HUDEP-2 (cell line): ENCODE measurements around the gene SMAP2.
"Not testable (repeated sequence)": the region's sequence is repeated elsewhere in the genome, so short reads cannot be mapped to it uniquely, and the experiment has no call there.

Source experiments
- DNase-seq, 76 experiments: peaks; one replicate each; lab custom pipeline; 2025; ENCODE audit not compliant: unreplicated experiment in 76 of 76; lab: John Stamatoyannopoulos, UW

Gene SMAP2

DNA sequence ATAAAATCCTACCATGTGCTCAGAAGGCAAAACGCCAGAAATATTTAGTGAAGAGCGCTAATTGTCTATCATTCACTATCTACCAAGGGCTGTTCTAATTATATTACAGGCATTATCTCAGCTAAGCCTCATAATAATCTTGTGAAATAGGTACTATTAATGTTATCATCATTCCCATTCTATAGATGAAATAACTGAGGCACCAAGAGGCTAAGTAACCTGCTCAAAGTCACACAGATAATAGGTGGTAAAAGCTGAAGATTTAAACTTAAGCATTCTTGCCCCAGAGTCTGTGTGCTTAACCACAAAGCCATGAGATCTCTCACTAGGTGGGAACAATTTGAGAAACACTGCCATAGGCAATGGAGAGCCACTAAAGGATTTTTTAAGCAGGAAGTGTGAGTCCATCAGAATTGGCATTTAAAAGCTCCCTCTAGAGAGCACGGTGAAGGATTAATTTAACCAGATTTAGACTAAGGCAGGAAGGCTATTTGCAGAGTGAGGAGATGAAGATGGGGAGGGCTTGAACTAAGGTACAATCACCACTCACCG, 1.7 kb upstream of the SMAP2 start:
- DNase-seq: no peak

DNA sequence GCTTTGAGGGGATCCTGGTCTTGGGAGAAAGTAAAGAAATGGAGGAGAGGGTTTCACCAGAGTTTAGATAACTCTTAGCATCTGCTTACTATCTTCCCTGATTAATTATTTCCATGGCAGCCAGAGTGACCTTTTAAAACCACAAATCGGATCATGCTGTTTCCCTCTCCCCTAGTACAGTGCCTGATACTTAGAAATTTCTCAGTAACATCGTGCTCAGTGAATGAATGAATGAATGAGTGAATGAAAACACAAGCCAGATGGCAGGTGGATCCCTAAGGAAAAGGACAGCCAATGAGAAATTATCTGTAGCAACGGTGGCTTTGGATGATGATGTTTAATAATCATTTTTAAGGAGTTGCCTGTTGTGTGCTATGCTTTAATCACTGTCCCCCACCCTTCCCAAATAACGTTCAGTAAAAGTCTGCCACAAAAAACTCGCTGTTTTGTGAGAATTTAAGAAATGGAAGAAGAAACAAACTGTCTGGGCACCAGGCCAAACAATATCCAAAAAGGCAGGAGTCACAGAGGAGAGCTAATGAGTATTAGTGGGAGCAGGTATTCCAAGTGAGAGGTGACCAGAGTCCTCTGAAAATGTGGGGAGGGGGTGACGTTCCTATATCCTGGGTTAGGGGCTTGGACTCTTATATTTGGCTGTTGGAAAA, 737 bp upstream of the SMAP2 start:
- DNase-seq: no peak

- DNase-seq: no peak
These were observed 4.0 kb downstream of the SMAP2 start for GRCh38 chr1:40377512-40377911.

DNA sequence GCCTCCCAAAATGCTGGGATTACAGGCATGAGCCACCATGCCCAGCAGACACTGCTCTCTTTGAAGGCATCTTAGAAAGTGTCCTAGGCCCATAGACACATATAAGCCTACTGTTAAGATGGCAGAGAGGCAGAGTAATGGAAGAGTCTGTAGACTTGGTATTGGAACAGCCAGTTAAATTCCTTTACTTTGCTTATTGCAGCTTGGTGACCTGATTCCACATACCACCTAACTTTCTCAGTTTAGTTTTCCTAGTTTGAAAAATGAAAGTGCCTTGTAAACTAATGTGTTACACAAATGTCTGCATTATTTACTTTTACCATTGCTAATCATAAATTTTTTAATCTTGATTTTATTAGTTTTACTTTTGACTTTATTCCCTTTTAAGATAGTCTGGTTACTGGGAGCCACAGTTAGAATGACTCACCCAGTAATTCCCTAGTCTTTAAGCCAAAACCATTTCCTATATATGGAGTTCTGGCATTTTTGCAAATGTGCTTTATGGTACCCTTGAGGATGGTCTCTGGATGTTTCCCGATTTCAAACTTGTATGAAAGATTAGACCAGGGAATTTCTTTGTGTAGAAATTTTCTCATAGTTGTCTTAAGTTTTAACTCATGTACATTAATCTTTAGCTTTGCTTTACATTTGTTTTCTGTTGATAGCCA, 6.4 kb downstream of the SMAP2 start:
- no peak for DNase-seq

GRCh38 chr1:40380817-40381216, 7.3 kb downstream of the SMAP2 start:
- DNase-seq: no peak

- no peak for DNase-seq
These were observed 8.0 kb downstream of the SMAP2 start for GRCh38 chr1:40381268-40382107.

GRCh38 chr1:40382108-40382460, 8.6 kb downstream of the SMAP2 start:
- no peak for DNase-seq

DNA sequence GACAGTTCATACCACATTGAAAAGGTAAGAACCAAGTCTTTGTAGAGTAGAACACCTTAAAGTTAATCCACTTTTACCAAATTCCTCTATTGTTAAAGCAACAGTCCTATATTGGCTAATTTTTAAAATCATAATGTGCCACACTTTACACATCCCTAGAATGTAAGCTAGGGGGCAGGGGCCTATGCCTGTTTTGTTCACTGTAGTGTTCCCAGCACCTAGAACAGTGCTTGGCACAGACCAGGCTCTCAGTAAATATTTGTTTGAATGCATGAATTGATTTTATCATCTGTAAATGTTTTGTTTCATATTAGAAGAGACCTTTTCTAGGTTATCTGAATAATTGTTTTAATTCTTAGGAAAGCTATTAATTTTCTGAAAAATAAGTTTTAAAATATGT, 9.1 kb downstream of the SMAP2 start:
- DNase-seq: peak in 7 of 76 experiments; percentile 5 to 58 (median 19)

DNA sequence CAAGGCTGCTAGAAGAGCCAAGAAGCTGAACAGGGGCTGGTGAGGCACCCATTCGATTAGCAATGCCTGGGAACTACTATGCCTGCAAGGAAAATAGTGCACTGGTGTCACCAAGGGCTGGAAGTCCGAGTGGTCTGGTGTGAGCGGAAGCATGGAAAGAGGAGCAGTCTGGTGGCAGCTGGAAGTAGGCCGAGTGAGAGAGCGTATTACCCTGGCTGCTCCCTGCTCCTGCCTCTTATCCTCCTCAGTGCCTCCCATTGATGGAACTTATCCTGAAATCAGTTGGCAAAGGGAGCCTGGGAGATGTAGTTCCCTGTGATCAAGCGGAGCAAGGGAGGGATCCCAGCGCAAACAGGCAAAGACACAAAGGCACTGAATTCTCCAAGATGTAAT, 9.6 kb downstream of the SMAP2 start:
- peak in 55 of 76 experiments; percentile 11 to 87 (median 48) for DNase-seq

DNA sequence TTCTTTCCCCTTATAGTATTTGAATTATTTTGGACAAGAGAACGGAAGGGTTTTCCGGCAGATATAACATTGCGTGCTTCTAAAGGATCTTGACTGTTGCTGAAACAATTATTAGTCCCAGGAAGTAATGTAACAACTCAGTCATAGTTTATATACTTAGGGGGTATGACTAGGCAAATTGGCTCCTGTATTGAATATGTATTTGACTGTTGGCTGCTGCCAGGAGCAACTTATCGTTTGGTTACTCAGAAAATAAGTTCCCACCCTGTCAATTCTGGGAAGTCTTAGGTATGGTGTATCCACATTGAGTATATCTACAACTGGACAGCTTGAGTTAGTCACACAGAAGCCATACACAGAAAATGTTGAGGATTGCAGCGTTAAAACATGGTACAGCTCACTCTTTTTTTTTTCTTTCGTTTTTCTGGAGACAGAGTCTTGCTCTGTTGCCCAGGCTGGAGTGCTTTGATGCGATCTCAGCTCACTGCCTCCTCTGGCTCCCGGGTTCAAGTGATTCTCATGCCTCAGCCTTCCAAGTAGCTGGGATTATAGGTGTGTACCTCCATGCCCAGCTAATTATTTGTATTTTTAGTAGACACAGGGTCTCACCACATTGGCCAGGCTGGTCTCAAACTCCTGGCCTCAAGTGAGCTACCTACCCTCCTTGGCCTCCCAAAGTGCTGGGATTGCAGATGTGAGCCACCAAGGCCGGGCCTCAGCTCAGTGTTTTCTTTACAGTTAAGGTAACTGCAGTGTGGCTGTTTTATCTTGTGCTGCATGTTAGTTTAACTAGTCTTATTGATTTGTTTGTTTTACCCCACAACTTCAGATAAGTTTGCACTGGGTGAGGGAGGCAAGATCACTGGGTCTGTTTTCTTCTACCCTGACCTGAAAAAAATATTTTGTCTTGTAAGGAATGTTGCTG, 10.2 kb downstream of the SMAP2 start:
- DNase-seq: peak in 68 of 76 experiments; percentile 8 to 96 (median 68)

DNA sequence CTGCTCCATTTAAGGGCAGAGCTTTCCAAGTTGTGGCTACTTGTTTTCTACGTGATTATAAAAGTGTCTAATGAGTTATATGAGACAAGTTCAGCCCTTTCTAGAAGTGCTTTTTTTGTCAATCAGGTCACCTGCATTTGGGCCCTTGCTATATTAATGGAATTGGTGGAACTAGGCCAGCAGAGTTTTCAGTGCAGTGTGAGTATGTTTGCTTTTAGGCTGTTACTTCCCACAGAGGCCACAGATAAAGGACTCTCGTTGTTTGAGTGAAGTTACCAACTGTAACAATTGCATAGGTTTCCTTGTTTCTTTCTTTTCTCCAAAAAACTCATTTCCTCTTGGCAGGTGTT, 10.9 kb downstream of the SMAP2 start:
- DNase-seq: peak in 19 of 76 experiments; percentile 7 to 58 (median 28)

DNA sequence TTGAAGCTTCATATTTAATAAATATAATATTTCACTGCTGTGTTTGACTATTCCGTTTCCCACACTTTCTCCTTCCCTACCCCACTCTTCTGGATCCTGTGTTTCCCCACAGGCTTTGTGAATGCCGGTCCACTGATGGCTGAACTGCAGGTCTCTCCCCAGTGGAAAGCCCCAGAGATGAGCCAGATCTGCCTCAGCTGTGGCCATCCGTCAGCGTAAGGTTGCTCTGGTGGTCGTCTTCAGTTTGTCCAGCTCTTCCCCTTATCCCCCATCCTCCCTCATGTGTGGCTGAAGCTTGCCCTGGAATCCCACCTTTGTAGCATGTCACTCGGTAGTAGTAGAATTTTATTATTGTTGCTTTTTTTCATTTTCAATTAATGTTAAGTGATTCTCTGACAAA, 11.4 kb downstream of the SMAP2 start:
- DNase-seq: peak in 2 of 76 experiments; percentile 10 to 11

DNA sequence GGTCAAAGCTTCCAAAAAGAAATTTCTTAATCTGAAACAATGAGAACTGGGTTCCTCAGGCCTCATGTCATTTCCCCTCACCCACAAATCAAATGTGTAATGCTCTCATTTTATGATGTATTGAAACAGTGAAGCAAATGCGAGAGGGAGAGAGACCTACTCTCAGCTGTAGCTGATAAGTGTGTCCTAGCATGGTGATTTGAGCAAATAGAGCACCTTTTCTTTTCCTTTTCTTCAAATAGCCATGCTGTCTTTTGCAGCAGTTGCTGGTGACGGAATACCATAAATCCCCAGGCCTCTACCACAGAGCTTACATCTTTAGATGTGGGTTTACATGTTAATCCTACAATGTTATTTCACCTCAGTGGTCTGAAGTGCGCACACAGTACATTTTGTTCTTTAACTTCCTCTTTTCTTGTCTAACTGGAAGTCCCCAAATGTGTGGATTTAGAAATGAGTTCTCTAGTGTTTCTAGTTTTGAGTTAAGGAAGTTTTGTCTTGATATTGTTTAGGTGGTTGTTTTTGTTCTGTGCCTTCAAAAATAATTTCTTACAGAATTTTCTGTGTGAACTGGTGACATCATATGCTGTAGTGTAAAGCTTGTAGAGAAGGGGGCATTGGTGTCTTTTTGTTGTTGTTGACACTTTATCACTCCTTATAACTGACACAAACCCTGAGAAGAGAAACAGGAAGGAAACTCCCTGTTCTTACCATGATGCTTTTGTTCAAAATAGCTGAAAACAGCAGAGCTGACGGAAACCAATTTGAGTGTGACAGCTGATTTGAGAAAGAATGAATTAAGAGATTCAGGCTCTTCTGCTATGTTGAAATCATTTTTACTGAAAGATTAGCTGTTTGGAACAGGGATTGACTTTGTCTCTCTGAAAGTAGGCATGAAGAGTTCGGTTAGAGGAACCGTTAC, 12.2 kb downstream of the SMAP2 start:
- DNase-seq: peak in 15 of 76 experiments; percentile 10 to 68 (median 32)

GRCh38 chr1:40386359-40386723, 12.8 kb downstream of the SMAP2 start:
- no peak for DNase-seq

GRCh38 chr1:40386796-40387195, 13.3 kb downstream of the SMAP2 start:
- DNase-seq: no peak

DNA sequence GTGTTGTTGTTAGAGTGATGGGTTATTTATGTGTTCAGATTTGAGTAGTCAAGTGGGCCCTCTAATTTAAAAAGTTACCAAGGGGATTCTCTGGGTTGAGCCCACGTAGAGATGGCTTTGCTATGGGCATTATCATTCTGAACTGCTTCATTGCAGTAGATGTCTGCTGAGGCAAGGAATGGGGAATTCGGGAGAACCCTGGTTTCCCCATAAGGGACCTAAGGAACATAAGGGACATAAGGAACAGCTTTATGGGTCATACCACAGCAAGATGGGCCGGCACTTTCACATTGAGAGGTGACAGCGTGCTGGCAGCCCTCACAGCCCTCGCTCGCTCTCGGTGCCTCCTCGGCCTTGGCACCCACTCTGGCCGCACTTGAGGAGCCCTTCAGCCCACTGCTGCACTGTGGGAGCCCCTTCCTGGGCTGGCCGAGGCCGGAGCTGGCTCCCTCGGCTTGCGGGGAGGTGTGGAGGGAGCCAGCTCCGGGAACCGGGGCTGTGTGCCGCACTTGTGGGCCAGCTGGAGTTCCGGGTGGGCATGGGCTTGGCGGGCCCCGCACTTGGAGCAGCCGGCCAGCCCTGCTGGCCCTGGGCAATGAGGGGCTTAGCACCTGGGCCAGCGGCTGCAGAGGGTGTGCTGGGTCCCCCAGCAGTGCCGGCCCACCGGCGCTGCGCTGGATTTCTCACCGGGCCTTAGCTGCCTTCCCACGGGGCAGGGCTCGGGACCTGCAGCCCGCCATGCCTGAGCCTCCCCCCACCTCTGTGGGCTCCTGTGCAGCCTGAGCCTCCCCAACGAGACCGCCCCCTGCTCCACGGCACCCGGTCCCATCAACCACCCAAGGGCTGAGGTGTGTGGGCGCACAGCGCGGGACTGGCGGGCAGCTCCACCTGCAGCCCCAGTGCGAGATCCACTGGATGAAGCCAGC, 14.1 kb downstream of the SMAP2 start:
- DNase-seq: not testable (repeated sequence)

GRCh38 chr1:40388456-40389321, 15.2 kb downstream of the SMAP2 start:
- not testable (repeated sequence) for DNase-seq
